ENCODE measurements around the gene ALPG. TPM values are rescaled to one million over a fixed set of nuclear protein-coding genes. Genes with fewer than 3 reads are reported as not detected.
"Not testable (repeated sequence)": the region's sequence is repeated elsewhere in the genome, so short reads cannot be mapped to it uniquely, and the experiment has no call there.

The ALPG gene
- total RNA-seq, 1 experiment from 2014 or later, result 65.3 TPM

GRCh38 chr2:232441147-232441651 lies 34.6 kb downstream of the ALPG start:
- H3K27ac ChIP-seq (ENCODE audit: low read length), result no peak overlapping the region
- H3K9me3 ChIP-seq (ENCODE audit: control insufficient read depth, insufficient read depth, low read depth, low read length), result no peaks in the 10 kb centered on the region
- no TSS peak for BruUV-seq (replicated peaks)
- no peaks in the 10 kb centered on the region for H3K36me3 ChIP-seq (ENCODE audit: control insufficient read depth, insufficient read depth, low read length)
- no peaks in the 10 kb centered on the region for H3K27me3 ChIP-seq (ENCODE audit: control insufficient read depth, insufficient read depth, low read length)
- ATAC-seq (no peak), DNase-seq (ENCODE audit: low read depth, low spot score) (no peak)
- ChIA-PET CTCF (interaction anchor here (0.6 kb wide), 1 partner anchor 64 kb away, joined by 3 read pairs; no protein-coding TSS in a partner anchor), POLR2A (no interaction called here)
- H3K4me1 ChIP-seq (ENCODE audit: control insufficient read depth, insufficient read depth, low read length), result peaks cover 5% of the 10 kb centered on the region
- TF ChIP-seq CTCF (IDR thresholded peaks at IDR 0.05), result no peak
- no peak for TF ChIP-seq SIN3A (IDR thresholded peaks at IDR 0.05; ENCODE audit: borderline replicate concordance, insufficient read depth, low read depth, low read length)
- TF ChIP-seq TCF7L2 (IDR thresholded peaks at IDR 0.05; ENCODE audit: low read depth, low read length), result no peak
- no peak for TF ChIP-seq POLR2AphosphoS5 (IDR thresholded peaks at IDR 0.05; ENCODE audit: low read depth, low read length)
- TF ChIP-seq REST (IDR thresholded peaks at IDR 0.05; ENCODE audit: insufficient read depth in 1 of 2, low read depth in 2 of 2, low read length in 1 of 2), result no peak
- intact Hi-C loops (cut with micrococcal nuclease; ENCODE audit: unreplicated experiment), result no loop called here
- in situ Hi-C loops (cut with HindIII; ENCODE audit: low pct_unique_long_range_greater_than_20kb, low sequenced_read_pairs), result no loop called here
- H3K4me3 ChIP-seq (ENCODE audit: low read depth in 2 of 2, low read length in 2 of 2), result no peak overlapping the region

- DNase-seq (ENCODE audit: low read depth, low spot score); H3K36me3 ChIP-seq (ENCODE audit: control insufficient read depth, insufficient read depth, low read length); H3K4me1 ChIP-seq (ENCODE audit: control insufficient read depth, insufficient read depth, low read length); in situ Hi-C loops (cut with HindIII; ENCODE audit: low pct_unique_long_range_greater_than_20kb, low sequenced_read_pairs); BruUV-seq (replicated peaks); H3K27me3 ChIP-seq (ENCODE audit: control insufficient read depth, insufficient read depth, low read length); H3K9me3 ChIP-seq (ENCODE audit: control insufficient read depth, insufficient read depth, low read depth, low read length); ATAC-seq; intact Hi-C loops (cut with micrococcal nuclease; ENCODE audit: unreplicated experiment); H3K27ac ChIP-seq (ENCODE audit: low read length); POLR2A ChIA-PET; H3K4me3 ChIP-seq (ENCODE audit: low read depth in 2 of 2, low read length in 2 of 2); CTCF ChIA-PET: not testable (repeated sequence)
These were observed 35.3 kb downstream of the ALPG start for GRCh38 chr2:232441922-232442321.

- ATAC-seq; in situ Hi-C loops (cut with HindIII; ENCODE audit: low pct_unique_long_range_greater_than_20kb, low sequenced_read_pairs); BruUV-seq (replicated peaks); intact Hi-C loops (cut with micrococcal nuclease; ENCODE audit: unreplicated experiment); H3K27me3 ChIP-seq (ENCODE audit: control insufficient read depth, insufficient read depth, low read length); H3K4me1 ChIP-seq (ENCODE audit: control insufficient read depth, insufficient read depth, low read length); POLR2A ChIA-PET; H3K36me3 ChIP-seq (ENCODE audit: control insufficient read depth, insufficient read depth, low read length); H3K27ac ChIP-seq (ENCODE audit: low read length); H3K4me3 ChIP-seq (ENCODE audit: low read depth in 2 of 2, low read length in 2 of 2); DNase-seq (ENCODE audit: low read depth, low spot score); H3K9me3 ChIP-seq (ENCODE audit: control insufficient read depth, insufficient read depth, low read depth, low read length): not testable (repeated sequence)
- CTCF ChIA-PET, result interaction anchor here (0.6 kb wide), 1 partner anchor 58 kb away, joined by 3 read pairs; no protein-coding TSS in a partner anchor
These were observed 35.8 kb downstream of the ALPG start for GRCh38 chr2:232442431-232442830.

- DNase-seq (ENCODE audit: low read depth, low spot score); H3K4me3 ChIP-seq (ENCODE audit: low read depth in 2 of 2, low read length in 2 of 2); H3K4me1 ChIP-seq (ENCODE audit: control insufficient read depth, insufficient read depth, low read length); H3K36me3 ChIP-seq (ENCODE audit: control insufficient read depth, insufficient read depth, low read length); H3K9me3 ChIP-seq (ENCODE audit: control insufficient read depth, insufficient read depth, low read depth, low read length); ATAC-seq; intact Hi-C loops (cut with micrococcal nuclease; ENCODE audit: unreplicated experiment); POLR2A ChIA-PET; H3K27me3 ChIP-seq (ENCODE audit: control insufficient read depth, insufficient read depth, low read length); in situ Hi-C loops (cut with HindIII; ENCODE audit: low pct_unique_long_range_greater_than_20kb, low sequenced_read_pairs); BruUV-seq (replicated peaks); H3K27ac ChIP-seq (ENCODE audit: low read length): not testable (repeated sequence)
- CTCF ChIA-PET, result interaction anchor here (0.6 kb wide), 1 partner anchor 58 kb away, joined by 3 read pairs; no protein-coding TSS in a partner anchor
These were observed 36.4 kb downstream of the ALPG start for GRCh38 chr2:232443047-232443446.

GRCh38 chr2:232443669-232444408 lies 37.2 kb downstream of the ALPG start:
- H3K36me3 ChIP-seq (ENCODE audit: control insufficient read depth, insufficient read depth, low read length); BruUV-seq (replicated peaks); POLR2A ChIA-PET; H3K9me3 ChIP-seq (ENCODE audit: control insufficient read depth, insufficient read depth, low read depth, low read length); H3K27ac ChIP-seq (ENCODE audit: low read length); in situ Hi-C loops (cut with HindIII; ENCODE audit: low pct_unique_long_range_greater_than_20kb, low sequenced_read_pairs); DNase-seq (ENCODE audit: low read depth, low spot score); intact Hi-C loops (cut with micrococcal nuclease; ENCODE audit: unreplicated experiment); ATAC-seq; H3K27me3 ChIP-seq (ENCODE audit: control insufficient read depth, insufficient read depth, low read length); H3K4me3 ChIP-seq (ENCODE audit: low read depth in 2 of 2, low read length in 2 of 2); H3K4me1 ChIP-seq (ENCODE audit: control insufficient read depth, insufficient read depth, low read length): not testable (repeated sequence)
- CTCF ChIA-PET, result interaction anchor here (0.6 to 1.0 kb wide), 2 partner anchors 74 to 79 kb away, joined by 5 to 16 read pairs; no protein-coding TSS in a partner anchor
